AG09309 (cell line): ENCODE data around the gene PREX1.

Experiments used
- DNase-seq: peaks from one replicate; pipeline ENCODE4 v3.0.0-alpha.2; 2010; ENCODE audit warnings: low read depth
- H3K4me3 ChIP-seq: 2 replicates; pipeline ENCODE4 v1.5.1; 2011; ENCODE audit warnings: mild to moderate bottlenecking, low read depth, low read length, moderate library complexity; ENCODE audit not compliant: control insufficient read depth
- CTCF ChIP-seq: IDR thresholded peaks from 2 replicates; pipeline ENCODE4 v1.5.1; 2011; ENCODE audit warnings: mild to moderate bottlenecking, low read depth, low read length, inconsistent platforms; ENCODE audit not compliant: insufficient read depth, control insufficient read depth; ENCODE audit errors: missing control alignments

PREX1 gene

GRCh38 chr20:48618631-48619030, 209.2 kb downstream of the PREX1 start:
- DNase-seq: no peak
- TF ChIP-seq CTCF: no peak
- H3K4me3 ChIP-seq: no peak overlapping the region

GRCh38 chr20:48618052-48618451, 209.7 kb downstream of the PREX1 start:
- DNase-seq: no peak
- no peak for TF ChIP-seq CTCF
- H3K4me3 ChIP-seq: no peak overlapping the region

GRCh38 chr20:48617481-48617880, 210.3 kb downstream of the PREX1 start:
- no peak for TF ChIP-seq CTCF
- no peak for DNase-seq

GRCh38 chr20:48616481-48616880, 211.3 kb downstream of the PREX1 start:
- DNase-seq: no peak
- no peak overlapping the region for H3K4me3 ChIP-seq
- TF ChIP-seq CTCF: no peak

More at GRCh38 chr20:48617481-48617880, 210.3 kb downstream of the PREX1 start:
- no peak overlapping the region for H3K4me3 ChIP-seq

- no peak for TF ChIP-seq CTCF
- DNase-seq: no peak
- no peak overlapping the region for H3K4me3 ChIP-seq
These were observed 211.9 kb downstream of the PREX1 start for GRCh38 chr20:48615871-48616270.

GRCh38 chr20:48614593-48615274, 213.1 kb downstream of the PREX1 start:
- no peak overlapping the region for H3K4me3 ChIP-seq
- TF ChIP-seq CTCF: no peak
- no peak for DNase-seq

GRCh38 chr20:48613926-48614325, 213.9 kb downstream of the PREX1 start:
- no peak for DNase-seq
- no peak overlapping the region for H3K4me3 ChIP-seq
- TF ChIP-seq CTCF: no peak
